ENCODE measurements around the gene FAM120A.

DNA sequence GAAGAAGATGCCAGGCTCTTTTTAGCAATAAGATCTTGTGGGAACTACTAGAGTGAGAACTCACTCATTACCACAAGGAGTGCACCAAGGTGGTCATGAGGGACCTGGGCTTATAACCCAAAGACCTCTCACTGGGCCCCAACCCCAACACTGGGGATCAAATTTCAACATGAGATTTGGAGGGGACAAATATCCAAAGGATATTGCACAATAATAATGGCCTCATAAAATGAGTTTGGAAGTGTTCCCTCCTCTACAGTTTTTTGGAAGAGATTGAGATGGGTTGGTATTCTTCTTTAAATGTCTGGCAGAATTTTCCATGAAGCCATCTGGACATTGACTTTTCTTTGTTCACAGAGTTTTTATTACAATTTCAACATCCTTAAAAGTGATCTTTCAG lies 38.0 kb upstream of the FAM120A start:
- TF ChIP-seq POLR2A (IDR thresholded peaks at IDR 0.05): no peak
- TF ChIP-seq, protein P1, sequence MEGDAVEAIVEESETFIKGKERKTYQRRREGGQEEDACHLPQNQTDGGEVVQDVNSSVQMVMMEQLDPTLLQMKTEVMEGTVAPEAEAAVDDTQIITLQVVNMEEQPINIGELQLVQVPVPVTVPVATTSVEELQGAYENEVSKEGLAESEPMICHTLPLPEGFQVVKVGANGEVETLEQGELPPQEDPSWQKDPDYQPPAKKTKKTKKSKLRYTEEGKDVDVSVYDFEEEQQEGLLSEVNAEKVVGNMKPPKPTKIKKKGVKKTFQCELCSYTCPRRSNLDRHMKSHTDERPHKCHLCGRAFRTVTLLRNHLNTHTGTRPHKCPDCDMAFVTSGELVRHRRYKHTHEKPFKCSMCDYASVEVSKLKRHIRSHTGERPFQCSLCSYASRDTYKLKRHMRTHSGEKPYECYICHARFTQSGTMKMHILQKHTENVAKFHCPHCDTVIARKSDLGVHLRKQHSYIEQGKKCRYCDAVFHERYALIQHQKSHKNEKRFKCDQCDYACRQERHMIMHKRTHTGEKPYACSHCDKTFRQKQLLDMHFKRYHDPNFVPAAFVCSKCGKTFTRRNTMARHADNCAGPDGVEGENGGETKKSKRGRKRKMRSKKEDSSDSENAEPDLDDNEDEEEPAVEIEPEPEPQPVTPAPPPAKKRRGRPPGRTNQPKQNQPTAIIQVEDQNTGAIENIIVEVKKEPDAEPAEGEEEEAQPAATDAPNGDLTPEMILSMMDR (IDR thresholded peaks at IDR 0.05): no peak
